Hepatocyte (in vitro differentiated cells): ENCODE data around the gene ALPP. TPM values are rescaled to one million over a fixed set of nuclear protein-coding genes. Genes with fewer than 3 reads are reported as not detected.
"Not testable (repeated sequence)": the region's sequence is repeated elsewhere in the genome, so short reads cannot be mapped to it uniquely, and the experiment has no call there.

Experiments
- DNase-seq: peaks from one replicate; pipeline ENCODE4 v3.0.0-alpha.2; 2016; ENCODE audit warnings: low spot score
- H2AFZ ChIP-seq: fragments of 200-600 bp; sonication (generic); 2 replicates; pipeline ENCODE4 v1.6.0; 2016; ENCODE audit warnings: antibody characterized with exemption, mild to moderate bottlenecking
- H3K27ac ChIP-seq: fragments of 200-600 bp; sonication (generic); 2 replicates; pipeline ENCODE4 v1.5.1; 2016; ENCODE audit warnings: mild to moderate bottlenecking
- H3K27me3 ChIP-seq: fragments of 200-600 bp; sonication (generic); 2 replicates; pipeline ENCODE4 v1.6.1; 2016
- H3K36me3 ChIP-seq: fragments of 200-600 bp; sonication (generic); replicated peaks from 2 replicates; pipeline ENCODE4 v1.5.1; 2016; ENCODE audit warnings: low read depth; ENCODE audit not compliant: insufficient read depth
- H3K4me1 ChIP-seq: fragments of 200-600 bp; sonication (generic); 2 replicates; pipeline ENCODE4 v1.5.1; 2016; ENCODE audit warnings: mild to moderate bottlenecking, moderate library complexity; ENCODE audit not compliant: insufficient read depth
- H3K4me2 ChIP-seq: fragments of 200-600 bp; sonication (generic); 2 replicates; pipeline ENCODE4 v1.6.0; 2016
- H3K4me3 ChIP-seq: fragments of 200-600 bp; sonication (generic); 2 replicates; pipeline ENCODE4 v1.5.1; 2016; ENCODE audit warnings: mild to moderate bottlenecking
- H3K79me2 ChIP-seq: fragments of 200-600 bp; sonication (generic); 2 replicates; pipeline ENCODE4 v1.6.0; 2017; ENCODE audit warnings: mild to moderate bottlenecking
- H3K9me2 ChIP-seq: fragments of 200-600 bp; sonication (generic); replicated peaks from 2 replicates; pipeline ENCODE4 v1.6.0; 2017; ENCODE audit warnings: mild to moderate bottlenecking; ENCODE audit not compliant: insufficient read depth
- H3K9me3 ChIP-seq: fragments of 200-600 bp; sonication (generic); 2 replicates; pipeline ENCODE4 v1.5.1; 2016; ENCODE audit warnings: low read depth, mild to moderate bottlenecking
- H4K20me1 ChIP-seq: fragments of 200-600 bp; sonication (generic); 2 replicates; pipeline ENCODE4 v1.6.0; 2016; ENCODE audit warnings: mild to moderate bottlenecking; ENCODE audit not compliant: insufficient read depth, poor library complexity, severe bottlenecking
- CTCF ChIP-seq: fragments of 200-600 bp; sonication (generic); IDR thresholded peaks from 2 replicates; pipeline ENCODE4 v1.5.1; 2016; ENCODE audit warnings: antibody characterized with exemption, mild to moderate bottlenecking; ENCODE audit not compliant: poor library complexity
- EZH2 ChIP-seq: fragments of 200-600 bp; sonication (generic); IDR thresholded peaks from 2 replicates; pipeline ENCODE4 v1.6.1; 2016; ENCODE audit warnings: antibody characterized with exemption, mild to moderate bottlenecking, borderline replicate concordance
- EZH2phosphoT487 ChIP-seq: fragments of 200-600 bp; sonication (generic); IDR thresholded peaks from one replicate; pipeline ENCODE4 v1.6.1; 2018; ENCODE audit warnings: antibody characterized with exemption, mild to moderate bottlenecking, low read depth, moderate library complexity; ENCODE audit not compliant: unreplicated experiment, severe bottlenecking
- WGBS: methylation state at CpG from one replicate; pipeline ENCODE4 v1.1.6; 2016; ENCODE audit warnings: low lambda C conversion rate; ENCODE audit errors: missing lambda C conversion rate; 5-methylcytosine and 5-hydroxymethylcytosine counted together
- polyA plus RNA-seq: library from polyadenylated mRNA; unstranded; fragments of >200 nt; fragmentation: Nextera tagmentation; extraction: Ambion mirVana; gene quantifications from 2 replicates; pipeline ENCODE4 v1.2.1, GENCODE V29; 2016
- total RNA-seq: library from RNA; depleted of rRNA; stranded (reverse); fragments of >200 nt; gene quantifications from 2 replicates; pipeline ENCODE4 v1.2.3, GENCODE V29; 2014

ALPP gene
- total and polyA plus RNA-seq, 2 experiments from 2014 or later: 1.2 to 6.5 TPM

GRCh38 chr2:232389327-232389726 is 10.8 kb downstream of the ALPP start:
- WGBS: 45% methylated on average over 6 of the region's 6 CpGs
- no peaks in the 10 kb centered on the region for H3K9me2 ChIP-seq
- no peak overlapping the region for H3K27ac ChIP-seq
- peaks cover 15% of the 10 kb centered on the region for H3K27me3 ChIP-seq
- no peaks in the 10 kb centered on the region for H3K79me2 ChIP-seq
- no peak for DNase-seq
- H3K36me3 ChIP-seq: no peaks in the 10 kb centered on the region
- no peak overlapping the region for H3K4me3 ChIP-seq
- H3K4me1 ChIP-seq: peaks cover 19% of the 10 kb centered on the region
- no peak for TF ChIP-seq EZH2phosphoT487
- no peak for TF ChIP-seq EZH2
- TF ChIP-seq CTCF: no peak
- H4K20me1 ChIP-seq: no peaks in the 10 kb centered on the region
- no peak overlapping the region for H3K4me2 ChIP-seq
- H2AFZ ChIP-seq: no peak overlapping the region
- H3K9me3 ChIP-seq: no peaks in the 10 kb centered on the region

GRCh38 chr2:232390661-232391060 is 12.1 kb downstream of the ALPP start:
- no peaks in the 10 kb centered on the region for H4K20me1 ChIP-seq
- H3K27me3 ChIP-seq: peaks cover 15% of the 10 kb centered on the region
- no peak for TF ChIP-seq EZH2
- TF ChIP-seq EZH2phosphoT487: no peak
- TF ChIP-seq CTCF: no peak
- H3K36me3 ChIP-seq: no peaks in the 10 kb centered on the region
- no peak for DNase-seq
- H3K9me3 ChIP-seq: no peaks in the 10 kb centered on the region
- no peak overlapping the region for H2AFZ ChIP-seq
- no peaks in the 10 kb centered on the region for H3K9me2 ChIP-seq
- H3K27ac ChIP-seq: no peak overlapping the region
- WGBS: 46% methylated on average over 3 of the region's 3 CpGs
- H3K79me2 ChIP-seq: no peaks in the 10 kb centered on the region
- no peak overlapping the region for H3K4me3 ChIP-seq
- peaks cover 13% of the 10 kb centered on the region for H3K4me1 ChIP-seq
- no peak overlapping the region for H3K4me2 ChIP-seq

GRCh38 chr2:232393556-232393955 is 15.0 kb downstream of the ALPP start:
- Histone ChIP-seq H3K27ac (no peak overlapping the region), H2AFZ (no peak overlapping the region), H3K27me3 (peaks cover 4% of the 10 kb centered on the region), H3K4me2 (no peak overlapping the region), H3K9me2 (no peaks in the 10 kb centered on the region), H4K20me1 (no peaks in the 10 kb centered on the region), H3K79me2 (no peaks in the 10 kb centered on the region), H3K36me3 (no peaks in the 10 kb centered on the region), H3K4me3 (no peak overlapping the region), H3K9me3 (no peaks in the 10 kb centered on the region), H3K4me1 (peaks cover 6% of the 10 kb centered on the region)
- no peak for TF ChIP-seq EZH2phosphoT487
- TF ChIP-seq EZH2: no peak
- no peak for TF ChIP-seq CTCF
- WGBS: 94% methylated on average over 8 of the region's 8 CpGs
- DNase-seq: no peak

- H2AFZ ChIP-seq, H3K4me3 ChIP-seq, DNase-seq, H3K27me3 ChIP-seq, H3K4me2 ChIP-seq, H3K9me2 ChIP-seq, H4K20me1 ChIP-seq, H3K9me3 ChIP-seq, H3K4me1 ChIP-seq, H3K27ac ChIP-seq, H3K36me3 ChIP-seq, H3K79me2 ChIP-seq: not testable (repeated sequence)
- 95% methylated on average over 7 of the region's 7 CpGs for WGBS
These were observed 15.9 kb downstream of the ALPP start for GRCh38 chr2:232394431-232394830.
